Bronchial epithelial cell (primary cell): ENCODE data around the gene MAFG. TPM values are rescaled to one million over a fixed set of nuclear protein-coding genes. Genes with fewer than 3 reads are reported as not detected.
"Not testable (repeated sequence)": the region's sequence is repeated elsewhere in the genome, so short reads cannot be mapped to it uniquely, and the experiment has no call there.

Experiments
- DNase-seq: peaks from one replicate; pipeline ENCODE4 v3.0.0-alpha.2; 2010; ENCODE audit warnings: low read depth
- FAIRE-seq: peaks from 2 replicates; lab custom pipeline; 2011; peaks lifted over from hg19 to GRCh38; lab: Jason Lieb, UNC
- H3K27me3 ChIP-seq: 2 replicates; pipeline ENCODE4 v1.5.1; 2011; ENCODE audit warnings: low read length; ENCODE audit not compliant: control insufficient read depth, insufficient read depth
- H3K36me3 ChIP-seq: 2 replicates; pipeline ENCODE4 v1.5.1; 2011; ENCODE audit warnings: low read length; ENCODE audit not compliant: control insufficient read depth, insufficient read depth
- H3K4me3 ChIP-seq: 2 replicates; pipeline ENCODE4 v1.5.1; 2011; ENCODE audit warnings: mild to moderate bottlenecking, low read depth, low read length, control low read depth
- CTCF ChIP-seq: IDR thresholded peaks from 2 replicates; pipeline ENCODE4 v1.5.1; 2011; ENCODE audit warnings: mild to moderate bottlenecking, moderate library complexity, low read length, control low read depth, inconsistent platforms; ENCODE audit not compliant: insufficient read depth, severe bottlenecking
- total RNA-seq: library from RNA; depleted of rRNA; stranded (reverse); fragments of >200 nt; gene quantifications from 2 replicates; pipeline ENCODE4 v1.2.1, GENCODE V29; 2014

Gene MAFG
- total RNA-seq, 1 donor from 2014 or later: 16.8 TPM

GRCh38 chr17:81920612-81921536 is 6.7 kb downstream of the MAFG start:
- no peak for TF ChIP-seq CTCF
- FAIRE-seq: no peak
- no peak overlapping the region for H3K4me3 ChIP-seq
- H3K27me3 ChIP-seq: no peaks in the 10 kb centered on the region
- peaks cover 16% of the 10 kb centered on the region for H3K36me3 ChIP-seq
- DNase-seq: no peak

- FAIRE-seq: peak; percentile 94
- DNase-seq: no peak
- TF ChIP-seq CTCF: no peak
- no peaks in the 10 kb centered on the region for H3K27me3 ChIP-seq
- H3K4me3 ChIP-seq: no peak overlapping the region
- H3K36me3 ChIP-seq: peaks cover 34% of the 10 kb centered on the region
Measured at GRCh38 chr17:81918832-81919545, 8.5 kb downstream of the MAFG start.

GRCh38 chr17:81918333-81918669 is 9.2 kb downstream of the MAFG start:
- H3K36me3 ChIP-seq: peaks cover 41% of the 10 kb centered on the region
- not testable (repeated sequence) for H3K4me3 ChIP-seq, FAIRE-seq

GRCh38 chr17:81917565-81918332 is 9.8 kb downstream of the MAFG start, which contains the start of gene SIRT7:
Gene SIRT7 (minus strand): TSS chr17:81918176. CDS start chr17:81918131, 45 bp downstream.
- no peak for FAIRE-seq

More at GRCh38 chr17:81918333-81918669, 9.2 kb downstream of the MAFG start:
- DNase-seq, H3K27me3 ChIP-seq: not testable (repeated sequence)

GRCh38 chr17:81916234-81917001 is 11.1 kb downstream of the MAFG start:
- DNase-seq: peak; percentile 84

More at GRCh38 chr17:81917565-81918332, 9.8 kb downstream of the MAFG start, which contains the start of gene SIRT7:
- DNase-seq: peak; percentile 48
- peaks cover 42% of the 10 kb centered on the region for H3K36me3 ChIP-seq
- no peak for TF ChIP-seq CTCF
- H3K27me3 ChIP-seq: no peaks in the 10 kb centered on the region
- H3K4me3 ChIP-seq: peak within 1 kb of the TSS; percentile 46

More at GRCh38 chr17:81916234-81917001, 11.1 kb downstream of the MAFG start:
- no peak for FAIRE-seq
- no peaks in the 10 kb centered on the region for H3K27me3 ChIP-seq
- peak overlapping the region; percentile 46 for H3K4me3 ChIP-seq
- H3K36me3 ChIP-seq: peaks cover 45% of the 10 kb centered on the region
- no peak for TF ChIP-seq CTCF
